ENCODE data around the gene TOX4.
"Not testable (repeated sequence)": the region's sequence is repeated elsewhere in the genome, so short reads cannot be mapped to it uniquely, and the experiment has no call there.

Gene TOX4

GRCh38 chr14:21437063-21437901, 39.7 kb upstream of the TOX4 start:
- Histone ChIP-seq H3K4me3 (ENCODE audit: insufficient read depth in 1 of 2, low read depth in 1 of 2, low read length in 2 of 2) (peak overlapping the region; percentile 85 to 87), H2BK15ac (ENCODE audit: low read depth, poor library complexity, severe bottlenecking) (peak overlapping the region; percentile 60), H3K79me1 (replicated peaks; ENCODE audit: low read length, poor library complexity, severe bottlenecking) (peaks cover 10% of the 10 kb centered on the region), H2AK5ac (ENCODE audit: low read length, severe bottlenecking) (peak overlapping the region; percentile 58), H4K91ac (ENCODE audit: low read length) (peak overlapping the region; percentile 70), H3K9ac (ENCODE audit: low read length) (peak overlapping the region; percentile 92), H3K9me3 (ENCODE audit: control insufficient read depth, low read length) (no peaks in the 10 kb centered on the region), H2BK5ac (ENCODE audit: low read depth, low read length, poor library complexity, severe bottlenecking) (no peak overlapping the region), H3K4me2 (ENCODE audit: low read length, poor library complexity, severe bottlenecking) (peak overlapping the region; percentile 44), H4K8ac (ENCODE audit: low read length) (peak overlapping the region; percentile 87), H3K4me1 (ENCODE audit: control insufficient read depth, insufficient read depth, low read depth, low read length) (no peaks in the 10 kb centered on the region), H2AFZ (ENCODE audit: low read depth, low read length) (peak overlapping the region; percentile 60), H2BK120ac (ENCODE audit: low read depth, low read length) (peak overlapping the region; percentile 11), H3K36me3 (ENCODE audit: control insufficient read depth in 1 of 2, insufficient read depth in 2 of 2, low read depth in 1 of 2, low read length in 2 of 2) (peaks cover 3 to 5% of the 10 kb centered on the region in 2 experiments), H3K4ac (ENCODE audit: low read depth in 1 of 2, low read length in 2 of 2) (peak overlapping the region in 1 of 2 experiments; percentile 73), H3K18ac (ENCODE audit: low read depth in 1 of 2, low read length in 2 of 2) (peak overlapping the region; percentile 53 to 79), H3K23ac (ENCODE audit: low read length in 2 of 2) (peak overlapping the region in 1 of 2 experiments; percentile 20), H3K14ac (ENCODE audit: low read length in 2 of 2) (no peak overlapping the region), H2BK12ac (ENCODE audit: low read length in 2 of 2) (no peak overlapping the region), H3K27ac (ENCODE audit: low read length, poor library complexity, severe bottlenecking) (peak overlapping the region; percentile 84), H3K27me3 (ENCODE audit: control insufficient read depth in 1 of 2, insufficient read depth in 1 of 2, low read length in 2 of 2) (no peaks in the 10 kb centered on the region)
- 3% methylated on average over 26 of the region's 33 CpGs for WGBS
- DNase-seq, result peak; percentile 100

- Histone ChIP-seq H3K4me3 (ENCODE audit: insufficient read depth in 1 of 2, low read depth in 1 of 2, low read length in 2 of 2) (no peak overlapping the region), H3K4me1 (ENCODE audit: control insufficient read depth, insufficient read depth, low read depth, low read length) (no peaks in the 10 kb centered on the region), H3K14ac (ENCODE audit: low read length in 2 of 2) (no peak overlapping the region)
Observed at GRCh38 chr14:21440859-21441258, 36.1 kb upstream of the TOX4 start.

GRCh38 chr14:21442657-21443056, 34.3 kb upstream of the TOX4 start:
- not testable (repeated sequence) for H2BK5ac ChIP-seq (ENCODE audit: low read depth, low read length, poor library complexity, severe bottlenecking); H3K14ac ChIP-seq (ENCODE audit: low read length in 2 of 2); H3K36me3 ChIP-seq (ENCODE audit: control insufficient read depth in 1 of 2, insufficient read depth in 2 of 2, low read depth in 1 of 2, low read length in 2 of 2); H3K27me3 ChIP-seq (ENCODE audit: control insufficient read depth in 1 of 2, insufficient read depth in 1 of 2, low read length in 2 of 2); H3K9ac ChIP-seq (ENCODE audit: low read length); H2BK120ac ChIP-seq (ENCODE audit: low read depth, low read length); H2BK12ac ChIP-seq (ENCODE audit: low read length in 2 of 2); H3K27ac ChIP-seq (ENCODE audit: low read length, poor library complexity, severe bottlenecking); DNase-seq; H4K91ac ChIP-seq (ENCODE audit: low read length); H3K4me2 ChIP-seq (ENCODE audit: low read length, poor library complexity, severe bottlenecking); H3K4ac ChIP-seq (ENCODE audit: low read depth in 1 of 2, low read length in 2 of 2); H2AK5ac ChIP-seq (ENCODE audit: low read length, severe bottlenecking); H2AFZ ChIP-seq (ENCODE audit: low read depth, low read length); H2BK15ac ChIP-seq (ENCODE audit: low read depth, poor library complexity, severe bottlenecking); H3K18ac ChIP-seq (ENCODE audit: low read depth in 1 of 2, low read length in 2 of 2); H3K4me1 ChIP-seq (ENCODE audit: control insufficient read depth, insufficient read depth, low read depth, low read length); H4K8ac ChIP-seq (ENCODE audit: low read length); H3K4me3 ChIP-seq (ENCODE audit: insufficient read depth in 1 of 2, low read depth in 1 of 2, low read length in 2 of 2); H3K23ac ChIP-seq (ENCODE audit: low read length in 2 of 2); H3K9me3 ChIP-seq (ENCODE audit: control insufficient read depth, low read length)
- WGBS, result 63% methylated on average over 1 of the region's 1 CpG
- H3K79me1 ChIP-seq (replicated peaks; ENCODE audit: low read length, poor library complexity, severe bottlenecking), result peaks cover 12% of the 10 kb centered on the region

More at GRCh38 chr14:21440859-21441258, 36.1 kb upstream of the TOX4 start:
- Histone ChIP-seq H2BK12ac (ENCODE audit: low read length in 2 of 2) (no peak overlapping the region), H3K4ac (ENCODE audit: low read depth in 1 of 2, low read length in 2 of 2) (no peak overlapping the region), H3K23ac (ENCODE audit: low read length in 2 of 2) (no peak overlapping the region), H3K9ac (ENCODE audit: low read length) (no peak overlapping the region), H3K9me3 (ENCODE audit: control insufficient read depth, low read length) (no peaks in the 10 kb centered on the region), H2AFZ (ENCODE audit: low read depth, low read length) (no peak overlapping the region), H3K4me2 (ENCODE audit: low read length, poor library complexity, severe bottlenecking) (no peak overlapping the region), H4K8ac (ENCODE audit: low read length) (no peak overlapping the region), H2BK120ac (ENCODE audit: low read depth, low read length) (no peak overlapping the region), H2BK15ac (ENCODE audit: low read depth, poor library complexity, severe bottlenecking) (no peak overlapping the region), H4K91ac (ENCODE audit: low read length) (no peak overlapping the region), H2AK5ac (ENCODE audit: low read length, severe bottlenecking) (no peak overlapping the region), H3K79me1 (replicated peaks; ENCODE audit: low read length, poor library complexity, severe bottlenecking) (peaks cover 10% of the 10 kb centered on the region), H3K18ac (ENCODE audit: low read depth in 1 of 2, low read length in 2 of 2) (no peak overlapping the region), H3K27ac (ENCODE audit: low read length, poor library complexity, severe bottlenecking) (no peak overlapping the region), H3K27me3 (ENCODE audit: control insufficient read depth in 1 of 2, insufficient read depth in 1 of 2, low read length in 2 of 2) (no peaks in the 10 kb centered on the region), H3K36me3 (ENCODE audit: control insufficient read depth in 1 of 2, insufficient read depth in 2 of 2, low read depth in 1 of 2, low read length in 2 of 2) (peaks cover 0 to 5% of the 10 kb centered on the region in 2 experiments), H2BK5ac (ENCODE audit: low read depth, low read length, poor library complexity, severe bottlenecking) (no peak overlapping the region)
- no peak for DNase-seq

- Histone ChIP-seq H3K4me3 (ENCODE audit: insufficient read depth in 1 of 2, low read depth in 1 of 2, low read length in 2 of 2) (no peak overlapping the region), H3K4me2 (ENCODE audit: low read length, poor library complexity, severe bottlenecking) (no peak overlapping the region), H3K9me3 (ENCODE audit: control insufficient read depth, low read length) (no peaks in the 10 kb centered on the region), H3K23ac (ENCODE audit: low read length in 2 of 2) (no peak overlapping the region), H4K8ac (ENCODE audit: low read length) (no peak overlapping the region), H3K27me3 (ENCODE audit: control insufficient read depth in 1 of 2, insufficient read depth in 1 of 2, low read length in 2 of 2) (no peaks in the 10 kb centered on the region), H2BK15ac (ENCODE audit: low read depth, poor library complexity, severe bottlenecking) (no peak overlapping the region), H3K27ac (ENCODE audit: low read length, poor library complexity, severe bottlenecking) (no peak overlapping the region), H3K4ac (ENCODE audit: low read depth in 1 of 2, low read length in 2 of 2) (no peak overlapping the region), H2BK120ac (ENCODE audit: low read depth, low read length) (no peak overlapping the region), H2AK5ac (ENCODE audit: low read length, severe bottlenecking) (no peak overlapping the region), H2BK12ac (ENCODE audit: low read length in 2 of 2) (no peak overlapping the region), H3K4me1 (ENCODE audit: control insufficient read depth, insufficient read depth, low read depth, low read length) (peaks cover 5% of the 10 kb centered on the region), H3K79me1 (replicated peaks; ENCODE audit: low read length, poor library complexity, severe bottlenecking) (peaks cover 2% of the 10 kb centered on the region), H3K14ac (ENCODE audit: low read length in 2 of 2) (no peak overlapping the region), H3K9ac (ENCODE audit: low read length) (peak overlapping the region; percentile 8), H2AFZ (ENCODE audit: low read depth, low read length) (no peak overlapping the region), H4K91ac (ENCODE audit: low read length) (no peak overlapping the region), H3K36me3 (ENCODE audit: control insufficient read depth in 1 of 2, insufficient read depth in 2 of 2, low read depth in 1 of 2, low read length in 2 of 2) (peaks cover 5 to 7% of the 10 kb centered on the region in 2 experiments), H3K18ac (ENCODE audit: low read depth in 1 of 2, low read length in 2 of 2) (no peak overlapping the region), H2BK5ac (ENCODE audit: low read depth, low read length, poor library complexity, severe bottlenecking) (no peak overlapping the region)
- WGBS, result 100% methylated on average over 1 of the region's 1 CpG
- DNase-seq, result no peak
Observed at GRCh38 chr14:21449899-21450216, 27.1 kb upstream of the TOX4 start.

Measured in mesenchymal stem cell (in vitro differentiated cells and primary cell).